Panc1 (cell line): ENCODE results near the gene NRG2. TPM values are rescaled to one million over a fixed set of nuclear protein-coding genes. Genes with fewer than 3 reads are reported as not detected.

Source experiments
- ATAC-seq: fragments of 200-7000 bp; cut with Tn5 transposase; 2 replicates; pipeline ENCODE4 v1.9.1; 2020; ENCODE audit warnings: mild to moderate bottlenecking, moderate library complexity
- BruUV-seq: library from RNA; stranded (reverse); fragments of 400-500 nt; replicated peaks from 2 replicates; lab custom pipeline; 2021; lab: Mats Ljungman, UMichigan
- CTCF ChIA-PET: fragments of 300-600 bp; sonication (Branson Sonifier 250); formaldehyde crosslinking; loops from one replicate; lab custom pipeline; 2022; ENCODE audit warnings: antibody characterized with exemption; lab: Charles Lee
- POLR2A ChIA-PET: fragments of 300-600 bp; sonication (Branson Sonifier 250); formaldehyde crosslinking; loops from one replicate; lab custom pipeline; 2022; ENCODE audit warnings: antibody characterized with exemption; lab: Charles Lee
- DNase-seq: peaks from one replicate; pipeline ENCODE4 v3.0.0-alpha.2; 2010; ENCODE audit warnings: low read depth, low spot score
- H3K27ac ChIP-seq: 2 replicates; pipeline ENCODE4 v1.5.1; 2011; ENCODE audit warnings: mild to moderate bottlenecking, low read length, inconsistent platforms
- H3K27me3 ChIP-seq: fragments of 200-500 bp; sonication (Bioruptor generic); 2 replicates; pipeline ENCODE4 v1.6.0; 2014; ENCODE audit warnings: low read length, inconsistent platforms; ENCODE audit not compliant: control insufficient read depth, insufficient read depth
- H3K36me3 ChIP-seq: fragments of 200-500 bp; sonication (Bioruptor generic); 2 replicates; pipeline ENCODE4 v1.5.1; 2014; ENCODE audit warnings: inconsistent platforms, mild to moderate bottlenecking, low read length, moderate library complexity; ENCODE audit not compliant: control insufficient read depth, insufficient read depth
- H3K4me1 ChIP-seq: 2 replicates; pipeline ENCODE4 v1.5.1; 2011; ENCODE audit warnings: inconsistent platforms, mild to moderate bottlenecking, low read length, moderate library complexity; ENCODE audit not compliant: control insufficient read depth, insufficient read depth
- H3K4me3 ChIP-seq, 2 experiments: 2 replicates each; pipeline ENCODE4 v1.5.1; 2011 to 2012; ENCODE audit warnings: low read depth in 2 of 2, low read length in 2 of 2, mild to moderate bottlenecking in 2 of 2, inconsistent platforms in 1 of 2, moderate library complexity in 1 of 2
- H3K9me3 ChIP-seq: fragments of 200-500 bp; sonication (Bioruptor generic); 2 replicates; pipeline ENCODE4 v1.5.1; 2014; ENCODE audit warnings: low read depth, mild to moderate bottlenecking, inconsistent platforms, low read length, moderate library complexity; ENCODE audit not compliant: control insufficient read depth, insufficient read depth
- POLR2AphosphoS5 ChIP-seq: IDR thresholded peaks from 2 replicates; pipeline ENCODE4 v1.6.1; 2012; ENCODE audit warnings: mild to moderate bottlenecking, low read depth, low read length, moderate library complexity
- REST ChIP-seq, 2 experiments: IDR thresholded peaks; 2 replicates each; pipeline ENCODE4 v1.6.1; 2011 to 2012; ENCODE audit warnings: low read depth in 2 of 2, control low read depth in 1 of 2, low read length in 1 of 2, mild to moderate bottlenecking in 1 of 2, moderate library complexity in 1 of 2; ENCODE audit not compliant: insufficient read depth in 1 of 2
- SIN3A ChIP-seq: IDR thresholded peaks from 2 replicates; pipeline ENCODE4 v1.6.1; 2012; ENCODE audit warnings: low read depth, mild to moderate bottlenecking, low read length, moderate library complexity, borderline replicate concordance; ENCODE audit not compliant: insufficient read depth
- TCF7L2 ChIP-seq: IDR thresholded peaks from 2 replicates; pipeline ENCODE4 v1.6.1; 2011; ENCODE audit warnings: mild to moderate bottlenecking, low read depth, low read length, inconsistent platforms
- in situ Hi-C: cut with HindIII; loops from 2 replicates; pipeline ENCODE4 v1.10.0; 2016; ENCODE audit warnings: low sequenced_read_pairs, low pct_unique_long_range_greater_than_20kb
- intact Hi-C: fragments of 100-400 bp; cut with micrococcal nuclease; formaldehyde crosslinking; loops from one replicate; pipeline ENCODE4 v1.10.0; 2022; ENCODE audit not compliant: unreplicated experiment
- total RNA-seq: library from RNA; stranded (reverse); gene quantifications from one replicate; pipeline ENCODE4 v1.2.1, GENCODE V29; 2021; ENCODE audit not compliant: unreplicated experiment
- TF ChIP-seq, protein P1 (sequence below): fragments of 450-650 bp; IDR thresholded peaks from 2 replicates; pipeline ENCODE4 v1.5.1; 2017; ENCODE audit warnings: mild to moderate bottlenecking

NRG2 gene
- total RNA-seq, 1 experiment from 2014 or later, result 20.2 TPM

DNA sequence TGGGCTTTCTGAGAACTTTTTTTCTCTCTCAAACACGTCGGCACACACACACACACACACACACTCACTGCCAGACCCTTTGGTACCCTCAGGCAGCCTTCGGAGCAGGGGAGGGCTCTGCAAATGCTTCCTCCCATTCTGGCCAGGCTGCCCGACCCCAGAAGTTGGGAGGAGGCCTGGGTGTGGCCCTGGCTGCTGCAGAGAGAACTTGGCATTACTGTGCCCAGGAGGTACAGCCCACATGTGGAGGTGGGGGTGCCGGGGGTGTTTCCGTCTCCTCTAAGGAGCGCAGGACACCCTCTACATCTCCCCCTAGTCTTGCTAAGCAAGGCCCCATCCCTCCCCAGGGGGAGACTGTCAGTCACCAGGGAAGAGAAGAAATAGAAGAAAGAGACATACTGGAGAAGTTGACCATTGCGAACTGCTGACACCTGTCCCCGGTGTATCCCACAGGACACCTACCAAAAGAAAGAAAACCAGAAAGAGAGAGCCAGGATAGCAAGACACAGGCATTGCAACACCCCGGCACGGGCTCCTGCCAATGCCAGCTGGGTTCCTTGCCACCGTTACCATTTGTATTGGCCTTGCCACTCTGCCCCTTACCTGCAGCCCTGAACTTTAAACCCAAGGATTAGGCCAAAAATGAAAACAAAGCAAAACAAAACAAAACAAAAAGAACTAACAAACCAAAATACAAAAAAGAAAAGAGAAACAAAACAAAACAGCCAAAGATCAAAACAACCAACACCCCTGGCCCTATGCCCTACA, 178.2 kb downstream of the NRG2 start:
- Histone ChIP-seq H3K4me1 (no peaks in the 10 kb centered on the region), H3K27me3 (no peaks in the 10 kb centered on the region), H3K27ac (no peak overlapping the region), H3K4me3 (no peak overlapping the region), H3K36me3 (no peaks in the 10 kb centered on the region), H3K9me3 (no peaks in the 10 kb centered on the region)
- POLR2A ChIA-PET, result interaction anchor here (0.7 kb wide), 1 partner anchor 47 kb away, joined by 3 read pairs; no protein-coding TSS in a partner anchor
- no TSS peak for BruUV-seq
- intact Hi-C loops, result loop anchor here (5.0 kb wide), 1 partner anchor 78 kb away; no protein-coding TSS in a partner anchor
- CTCF ChIA-PET, result interaction anchor here (0.6 kb wide), 2 partner anchors 16 to 68 kb away, joined by 3 read pairs; no protein-coding TSS in a partner anchor
- ATAC-seq, result no peak
- in situ Hi-C loops, result no loop called here
- DNase-seq, result no peak
- TF ChIP-seq REST (IDR thresholded peaks at IDR 0.05; ENCODE audit: insufficient read depth in 1 of 2, low read depth in 2 of 2, low read length in 1 of 2) (no peak), TCF7L2 (no peak), SIN3A (no peak), POLR2AphosphoS5 (no peak)

DNA sequence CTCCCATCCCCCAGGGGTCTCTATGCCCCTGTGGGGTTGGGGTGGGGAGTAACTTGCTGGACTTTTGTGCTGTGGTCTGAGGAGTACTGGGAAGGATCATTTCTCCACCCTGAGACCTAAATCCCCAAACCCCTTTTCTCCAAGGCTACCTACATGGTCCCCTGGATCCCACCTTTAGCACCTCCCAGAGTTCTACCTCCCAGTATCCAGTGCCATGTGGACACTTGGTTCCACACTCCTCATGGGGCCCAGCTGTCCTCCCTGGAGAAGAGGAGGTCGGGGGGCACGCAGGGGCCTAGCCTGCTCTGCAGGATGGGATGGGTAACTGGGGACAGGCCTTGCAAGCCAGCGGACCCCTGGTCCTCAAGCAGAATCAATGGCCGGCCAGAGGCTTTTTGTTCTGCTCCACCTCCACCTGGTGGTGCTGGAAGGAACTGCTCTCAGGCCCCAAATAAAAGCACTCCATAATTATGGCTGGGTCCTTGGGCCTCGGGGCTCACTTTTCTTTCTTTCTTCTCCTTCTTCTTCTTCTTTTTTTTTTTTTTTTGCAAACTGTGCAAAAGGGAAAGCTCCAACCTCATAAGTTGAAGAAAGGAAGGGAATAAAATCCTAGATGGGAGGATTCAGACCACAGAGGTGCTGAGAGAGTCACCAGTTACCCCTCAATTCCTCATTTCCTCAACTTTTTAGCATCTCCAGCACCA, 179.1 kb downstream of the NRG2 start:
- POLR2A ChIA-PET, result interaction anchor here (0.7 kb wide), 1 partner anchor 48 kb away, joined by 3 read pairs; no protein-coding TSS in a partner anchor
- TSS peak; percentile 34 for BruUV-seq
- Histone ChIP-seq H3K27me3 (no peaks in the 10 kb centered on the region), H3K9me3 (no peaks in the 10 kb centered on the region), H3K4me1 (no peaks in the 10 kb centered on the region), H3K36me3 (no peaks in the 10 kb centered on the region), H3K27ac (no peak overlapping the region), H3K4me3 (no peak overlapping the region)
- intact Hi-C loops, result loop anchor here (5.0 kb wide), 1 partner anchor 77 kb away; no protein-coding TSS in a partner anchor
- in situ Hi-C loops, result no loop called here
- ATAC-seq (peak; percentile 71), DNase-seq (peak; percentile 38)
- CTCF ChIA-PET, result interaction anchor here (0.6 kb wide), 1 partner anchor 15 kb away, joined by 3 read pairs; no protein-coding TSS in a partner anchor
- TF ChIP-seq TCF7L2 (no peak), POLR2AphosphoS5 (no peak)
- TF ChIP-seq, protein P1, sequence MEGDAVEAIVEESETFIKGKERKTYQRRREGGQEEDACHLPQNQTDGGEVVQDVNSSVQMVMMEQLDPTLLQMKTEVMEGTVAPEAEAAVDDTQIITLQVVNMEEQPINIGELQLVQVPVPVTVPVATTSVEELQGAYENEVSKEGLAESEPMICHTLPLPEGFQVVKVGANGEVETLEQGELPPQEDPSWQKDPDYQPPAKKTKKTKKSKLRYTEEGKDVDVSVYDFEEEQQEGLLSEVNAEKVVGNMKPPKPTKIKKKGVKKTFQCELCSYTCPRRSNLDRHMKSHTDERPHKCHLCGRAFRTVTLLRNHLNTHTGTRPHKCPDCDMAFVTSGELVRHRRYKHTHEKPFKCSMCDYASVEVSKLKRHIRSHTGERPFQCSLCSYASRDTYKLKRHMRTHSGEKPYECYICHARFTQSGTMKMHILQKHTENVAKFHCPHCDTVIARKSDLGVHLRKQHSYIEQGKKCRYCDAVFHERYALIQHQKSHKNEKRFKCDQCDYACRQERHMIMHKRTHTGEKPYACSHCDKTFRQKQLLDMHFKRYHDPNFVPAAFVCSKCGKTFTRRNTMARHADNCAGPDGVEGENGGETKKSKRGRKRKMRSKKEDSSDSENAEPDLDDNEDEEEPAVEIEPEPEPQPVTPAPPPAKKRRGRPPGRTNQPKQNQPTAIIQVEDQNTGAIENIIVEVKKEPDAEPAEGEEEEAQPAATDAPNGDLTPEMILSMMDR, result peak; percentile 88
